Renal cortex interstitium (tissue), 11 donors: ENCODE results near the gene CBFA2T3. TPM values are rescaled to one million over a fixed set of nuclear protein-coding genes. Genes with fewer than 3 reads are reported as not detected.

Source experiments
- DNase-seq, 11 donors: peaks; one replicate each; pipeline ENCODE4 v3.0.0-alpha.2; 2013; ENCODE audit warnings: low read depth in 9 of 11, low spot score in 4 of 11; ENCODE audit errors: extremely low read depth in 1 of 11
- polyA plus RNA-seq, 3 donors: library from polyadenylated mRNA; unstranded; fragments of 120-200 nt; gene quantifications; one replicate each; pipeline ENCODE4 v1.2.1, GENCODE V29; 2013; ENCODE audit not compliant: insufficient read length in 3 of 3

The CBFA2T3 gene
- polyA plus RNA-seq, 3 donors, result 2.6 to 5.5 (median 2.7) TPM

GRCh38 chr16:88953003-88953690, 23.9 kb downstream of the CBFA2T3 start:
- DNase-seq, result no peak

GRCh38 chr16:88951989-88952388, 25.0 kb downstream of the CBFA2T3 start:
- no peak for DNase-seq

GRCh38 chr16:88951501-88951900, 25.5 kb downstream of the CBFA2T3 start:
- DNase-seq, result no peak

GRCh38 chr16:88948781-88949490, 28.1 kb downstream of the CBFA2T3 start:
- no peak for DNase-seq

DNA sequence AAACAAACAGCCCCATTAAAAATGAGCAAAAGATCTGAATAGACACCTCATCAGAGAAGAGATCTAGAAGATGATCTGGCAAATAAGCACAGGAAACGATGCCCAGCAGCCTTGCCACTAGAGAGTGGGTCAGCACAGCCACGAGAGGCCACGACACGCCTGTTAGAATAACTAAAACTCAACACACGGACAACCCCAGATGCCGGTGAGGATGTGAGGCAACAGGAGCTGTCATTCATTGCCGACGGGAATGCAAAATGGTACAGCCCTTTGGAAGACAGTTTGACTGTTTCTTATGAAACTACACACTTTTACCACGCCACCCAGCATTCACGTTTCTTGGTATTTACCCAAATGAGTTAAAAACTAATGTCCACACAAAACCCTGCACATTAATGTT, 31.5 kb downstream of the CBFA2T3 start:
- DNase-seq, result no peak

- no peak for DNase-seq
Observed at GRCh38 chr16:88943741-88944140, 33.3 kb downstream of the CBFA2T3 start.

DNA sequence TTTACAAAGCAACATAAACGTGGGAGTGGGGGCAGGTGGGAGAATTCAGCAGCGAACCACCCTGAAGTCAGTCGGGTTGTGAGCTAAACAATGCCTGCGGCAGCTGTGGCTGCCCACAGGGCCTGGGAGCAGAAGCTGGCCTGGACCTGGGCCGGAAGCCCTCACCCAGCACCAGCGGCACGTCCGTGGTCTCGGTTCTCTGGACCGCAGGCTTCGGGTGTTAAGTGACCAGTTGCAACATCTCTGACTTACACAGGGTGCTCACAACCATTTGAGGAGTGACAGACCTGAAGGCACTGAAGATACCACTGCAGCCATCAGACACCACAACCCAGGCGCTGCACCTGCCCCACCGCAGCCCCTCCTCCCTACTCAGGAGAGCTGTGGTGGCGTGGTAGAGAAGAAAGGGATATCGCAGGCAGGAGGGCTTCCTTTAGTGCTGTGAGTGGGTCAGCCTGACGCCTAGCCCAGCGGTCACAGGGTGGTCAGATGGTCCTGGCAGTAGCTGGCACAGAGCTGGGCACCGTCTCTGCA, 33.8 kb downstream of the CBFA2T3 start:
- DNase-seq, result no peak

GRCh38 chr16:88941913-88942909, 34.8 kb downstream of the CBFA2T3 start:
- no peak for DNase-seq

- DNase-seq, result no peak
Observed at GRCh38 chr16:88940862-88941817, 35.9 kb downstream of the CBFA2T3 start.

DNA sequence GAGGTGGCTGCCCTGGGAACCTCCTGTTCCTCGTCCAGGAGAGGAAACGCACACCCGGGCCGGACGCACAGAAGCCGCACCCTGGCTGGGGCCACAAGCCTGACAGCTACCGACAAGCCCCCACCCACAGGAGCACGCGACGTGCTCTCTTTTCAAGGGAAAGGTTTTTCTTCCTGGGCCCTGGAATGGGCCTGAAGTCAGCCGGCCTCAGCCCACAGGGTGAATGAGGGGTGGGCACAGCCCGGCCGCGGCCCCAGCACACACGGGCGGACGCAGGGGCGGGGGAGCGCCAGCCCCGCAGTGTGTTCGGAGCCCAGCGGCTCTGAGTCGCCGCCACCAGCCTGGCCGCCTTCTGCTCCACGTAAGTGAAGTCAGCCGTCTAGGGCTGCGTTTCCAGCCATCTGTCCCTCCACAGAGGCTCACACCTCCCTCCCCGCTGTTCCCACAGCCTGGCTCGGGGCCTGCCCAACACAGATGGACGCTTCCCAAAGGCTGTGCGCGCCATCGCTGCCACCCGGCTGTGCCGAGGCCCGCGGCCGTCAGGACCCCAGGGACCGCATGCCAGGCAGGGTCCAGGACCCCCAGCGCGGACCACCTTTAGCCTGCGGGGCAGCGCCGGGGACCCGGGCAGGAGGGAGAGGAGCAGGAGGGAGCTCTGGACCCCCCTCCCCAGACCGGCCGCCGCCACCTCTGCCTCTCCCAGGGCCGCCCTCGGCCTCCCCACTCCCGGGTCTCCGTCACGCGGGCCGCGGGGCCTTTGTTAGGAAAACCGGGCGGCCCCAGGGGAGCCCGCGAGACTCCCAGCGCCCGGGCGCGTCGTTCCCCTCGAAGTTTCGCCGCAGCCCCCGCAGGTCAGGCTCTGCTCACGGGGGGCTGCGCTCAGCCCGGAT, 36.8 kb downstream of the CBFA2T3 start:
- DNase-seq, result no peak

- DNase-seq, result no peak
Observed at GRCh38 chr16:88939245-88939971, 37.6 kb downstream of the CBFA2T3 start.

- no peak for DNase-seq
Observed at GRCh38 chr16:88938777-88939244, 38.2 kb downstream of the CBFA2T3 start.

GRCh38 chr16:88938119-88938776, 38.8 kb downstream of the CBFA2T3 start:
- no peak for DNase-seq

GRCh38 chr16:88937206-88937621, 39.8 kb downstream of the CBFA2T3 start:
- no peak for DNase-seq

DNA sequence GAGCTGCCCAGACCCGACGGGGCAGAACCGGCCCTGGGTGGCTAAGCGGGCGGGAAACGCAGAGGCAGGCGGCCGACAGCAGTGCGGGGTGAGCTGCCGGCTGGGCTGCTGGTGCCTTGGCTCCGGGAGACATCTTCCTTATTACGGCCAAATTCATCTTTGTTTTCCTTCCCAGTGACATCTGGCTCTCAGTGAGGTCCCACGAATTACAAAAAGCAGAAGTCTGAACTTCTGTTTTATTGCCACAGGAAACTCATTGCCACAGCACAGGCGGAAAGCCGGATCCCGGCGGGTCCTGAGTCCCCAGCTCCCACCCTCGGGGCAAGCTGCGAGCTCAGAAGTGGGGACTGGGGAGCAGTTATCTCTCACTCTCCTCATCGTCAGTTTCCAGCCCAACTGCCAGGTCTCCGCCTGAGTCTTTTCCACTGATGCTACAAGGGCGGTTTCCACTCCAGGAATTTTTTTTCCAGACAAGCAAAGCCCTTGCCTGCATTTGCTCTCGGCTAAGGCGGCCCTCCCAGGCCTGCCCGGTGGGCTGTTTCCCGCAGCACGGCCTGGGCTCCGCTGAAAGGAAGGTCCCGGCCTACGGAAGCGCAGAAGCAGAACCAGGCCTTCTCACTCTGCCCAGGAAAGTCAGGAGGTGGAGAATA, 40.3 kb downstream of the CBFA2T3 start:
- DNase-seq, result no peak
